Neuronal stem cell (in vitro differentiated cells): ENCODE measurements around the gene CCDC106.

Source experiments
- DNase-seq: peaks from one replicate; pipeline ENCODE4 v3.0.0-alpha.2; 2013; ENCODE audit warnings: low spot score
- H2AFZ ChIP-seq: one replicate; pipeline ENCODE4 v1.6.1; 2013; ENCODE audit warnings: mild to moderate bottlenecking, low read length, inconsistent platforms
- H2AK5ac ChIP-seq: 2 replicates; pipeline ENCODE4 v1.6.1; 2013; ENCODE audit warnings: low read depth, mild to moderate bottlenecking, inconsistent platforms, low read length, moderate library complexity, mixed read lengths
- H2BK120ac ChIP-seq: 2 replicates; pipeline ENCODE4 v1.6.1; 2013; ENCODE audit warnings: low read depth, mild to moderate bottlenecking, inconsistent platforms, low read length, moderate library complexity, mixed read lengths
- H2BK12ac ChIP-seq: one replicate; pipeline ENCODE4 v1.6.1; 2013; ENCODE audit warnings: low read length, inconsistent platforms
- H2BK15ac ChIP-seq: 2 replicates; pipeline ENCODE4 v1.6.1; 2013; ENCODE audit warnings: mild to moderate bottlenecking, low read length, inconsistent platforms, mixed read lengths
- H2BK5ac ChIP-seq: one replicate; pipeline ENCODE4 v1.6.1; 2013; ENCODE audit warnings: inconsistent platforms, mild to moderate bottlenecking, low read length, moderate library complexity
- H3K14ac ChIP-seq: one replicate; pipeline ENCODE4 v1.6.1; 2013; ENCODE audit warnings: low read length, inconsistent platforms
- H3K18ac ChIP-seq: 2 replicates; pipeline ENCODE4 v1.6.1; 2013; ENCODE audit warnings: low read length, inconsistent platforms
- H3K23ac ChIP-seq: 2 replicates; pipeline ENCODE4 v1.6.1; 2013; ENCODE audit warnings: low read depth, mild to moderate bottlenecking, mixed read lengths, low read length, inconsistent platforms; ENCODE audit not compliant: poor library complexity
- H3K27ac ChIP-seq: replicated peaks from 3 replicates; pipeline ENCODE4 v1.5.1; 2013; ENCODE audit warnings: low read length, inconsistent platforms
- H3K27me3 ChIP-seq, 3 experiments: 2 replicates each; pipeline ENCODE4 v1.6.1; 2013; ENCODE audit warnings: low read length in 3 of 3, mild to moderate bottlenecking in 2 of 3, inconsistent platforms in 1 of 3, low read depth in 1 of 3, mixed read lengths in 1 of 3, moderate library complexity in 1 of 3; ENCODE audit not compliant: control insufficient read depth in 3 of 3, insufficient read depth in 3 of 3
- H3K36me3 ChIP-seq, 2 donors: replicated peaks in 1 of 2; 2 replicates each; pipeline ENCODE4 v1.6.1; 2013; ENCODE audit warnings: low read length in 2 of 2; ENCODE audit not compliant: control insufficient read depth in 2 of 2, insufficient read depth in 2 of 2
- H3K4ac ChIP-seq: 2 replicates; pipeline ENCODE4 v1.6.1; 2013; ENCODE audit warnings: inconsistent platforms, mild to moderate bottlenecking, low read length, moderate library complexity
- H3K4me1 ChIP-seq, 2 donors: 1 replicate in 1 of 2; 2 replicates in 1 of 2; pipeline ENCODE4 v1.6.1; 2013; ENCODE audit warnings: low read length in 2 of 2, low read depth in 1 of 2; ENCODE audit not compliant: control insufficient read depth in 2 of 2, insufficient read depth in 1 of 2
- H3K4me2 ChIP-seq: one replicate; pipeline ENCODE4 v1.6.1; 2013; ENCODE audit warnings: mild to moderate bottlenecking, low read length, inconsistent platforms; ENCODE audit not compliant: insufficient read depth, poor library complexity, severe bottlenecking
- H3K4me3 ChIP-seq, 2 donors: 2 replicates each; pipeline ENCODE4 v1.5.1; 2013; ENCODE audit warnings: low read length in 2 of 2, mild to moderate bottlenecking in 2 of 2, inconsistent platforms in 1 of 2, moderate library complexity in 1 of 2
- H3K79me1 ChIP-seq: one replicate; pipeline ENCODE4 v1.6.1; 2013; ENCODE audit warnings: low read depth, mild to moderate bottlenecking, inconsistent platforms, low read length, moderate library complexity
- H3K9ac ChIP-seq: one replicate; pipeline ENCODE4 v1.6.1; 2013; ENCODE audit warnings: mild to moderate bottlenecking, low read depth, low read length, inconsistent platforms; ENCODE audit not compliant: poor library complexity
- H3K9me3 ChIP-seq, 2 donors: replicated peaks in 1 of 2; 2 replicates each; pipeline versions ENCODE3 to v1.6.1; 2013; ENCODE audit warnings: low read length in 2 of 2, mild to moderate bottlenecking in 2 of 2, inconsistent platforms in 1 of 2, low read depth in 1 of 2, mixed read lengths in 1 of 2, moderate library complexity in 1 of 2; ENCODE audit not compliant: control insufficient read depth in 2 of 2, insufficient read depth in 1 of 2
- H4K8ac ChIP-seq: one replicate; pipeline ENCODE4 v1.6.1; 2013; ENCODE audit warnings: low read depth, mild to moderate bottlenecking, inconsistent platforms, low read length, moderate library complexity
- H4K91ac ChIP-seq: one replicate; pipeline ENCODE4 v1.6.1; 2013; ENCODE audit warnings: low read length, low read depth, mild to moderate bottlenecking, inconsistent platforms; ENCODE audit not compliant: poor library complexity
- WGBS, 2 donors: extraction: QIAGEN DNeasy Blood & Tissue Kit; methylation state at CpG; one replicate each; pipeline ENCODE4 v1.1.7; 2013; ENCODE audit warnings: missing lambda C conversion rate in 2 of 2, mixed read lengths in 1 of 2; ENCODE audit not compliant: insufficient read length in 2 of 2, insufficient replicate concordance in 1 of 2; ENCODE audit errors: extremely low coverage in 2 of 2; 5-methylcytosine and 5-hydroxymethylcytosine counted together

CCDC106 gene

DNA sequence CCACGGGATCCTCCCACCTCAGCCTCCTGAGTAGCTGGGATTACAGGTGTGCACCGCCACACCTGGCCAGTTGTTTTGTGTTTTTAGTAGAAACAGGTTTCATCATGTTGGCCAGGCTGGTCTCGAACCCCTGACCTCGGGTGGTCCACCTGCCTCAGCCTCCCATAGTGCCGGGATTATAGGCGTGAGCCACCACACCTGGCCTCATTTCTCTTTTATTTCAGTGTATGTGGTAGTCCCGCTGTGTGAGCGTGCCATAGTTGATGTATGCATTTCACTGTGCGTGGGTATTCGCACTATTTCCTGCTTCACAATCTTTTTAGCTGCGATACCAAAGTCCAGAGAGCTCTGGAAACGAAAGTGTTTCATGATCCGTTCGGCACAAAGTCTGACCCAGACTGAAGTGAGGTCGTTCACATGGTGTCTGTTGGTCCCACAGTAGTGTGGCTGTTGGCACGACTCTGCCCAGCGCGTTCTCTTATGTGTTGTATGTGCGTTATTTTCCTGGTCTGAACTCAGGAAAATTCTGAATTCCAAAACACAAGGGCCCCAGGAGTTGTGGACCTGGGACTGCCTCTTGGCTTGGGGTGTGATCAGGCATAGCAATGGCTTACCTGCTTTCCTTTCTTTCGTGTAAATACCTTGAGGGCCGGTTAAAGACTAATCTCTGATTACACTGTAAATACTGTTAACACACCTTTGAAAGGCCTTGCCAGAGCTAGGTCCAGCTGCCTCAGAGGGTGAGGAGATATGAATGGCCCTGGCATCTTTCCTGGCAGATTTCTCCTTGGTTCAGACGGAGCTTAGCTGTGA, 35.6 kb downstream of the CCDC106 start:
- peaks cover 0 to 2% of the 10 kb centered on the region in 2 donors for H3K9me3 ChIP-seq
- no peak overlapping the region for H2AFZ ChIP-seq
- H4K91ac ChIP-seq, result no peak overlapping the region
- no peak overlapping the region for H2BK5ac ChIP-seq
- no peak overlapping the region for H2BK120ac ChIP-seq
- H3K79me1 ChIP-seq, result peaks cover 38% of the 10 kb centered on the region
- no peak overlapping the region for H2BK15ac ChIP-seq
- no peaks in the 10 kb centered on the region for H3K4me1 ChIP-seq
- H3K27ac ChIP-seq, result no peak overlapping the region
- H3K4ac ChIP-seq, result no peak overlapping the region
- no peak overlapping the region for H3K14ac ChIP-seq
- H3K18ac ChIP-seq, result no peak overlapping the region
- H2AK5ac ChIP-seq, result no peak overlapping the region
- H3K9ac ChIP-seq, result no peak overlapping the region
- H3K23ac ChIP-seq, result no peak overlapping the region
- no peaks in the 10 kb centered on the region for H3K27me3 ChIP-seq
- DNase-seq, result no peak
- no peak overlapping the region for H3K4me2 ChIP-seq
- peaks cover 39 to 92% of the 10 kb centered on the region in 2 donors for H3K36me3 ChIP-seq
- H3K4me3 ChIP-seq, result no peak overlapping the region
- no CpG with 5 or more reads among the region's 22 CpGs for WGBS, 2 donors
- no peak overlapping the region for H2BK12ac ChIP-seq
- H4K8ac ChIP-seq, result no peak overlapping the region

DNA sequence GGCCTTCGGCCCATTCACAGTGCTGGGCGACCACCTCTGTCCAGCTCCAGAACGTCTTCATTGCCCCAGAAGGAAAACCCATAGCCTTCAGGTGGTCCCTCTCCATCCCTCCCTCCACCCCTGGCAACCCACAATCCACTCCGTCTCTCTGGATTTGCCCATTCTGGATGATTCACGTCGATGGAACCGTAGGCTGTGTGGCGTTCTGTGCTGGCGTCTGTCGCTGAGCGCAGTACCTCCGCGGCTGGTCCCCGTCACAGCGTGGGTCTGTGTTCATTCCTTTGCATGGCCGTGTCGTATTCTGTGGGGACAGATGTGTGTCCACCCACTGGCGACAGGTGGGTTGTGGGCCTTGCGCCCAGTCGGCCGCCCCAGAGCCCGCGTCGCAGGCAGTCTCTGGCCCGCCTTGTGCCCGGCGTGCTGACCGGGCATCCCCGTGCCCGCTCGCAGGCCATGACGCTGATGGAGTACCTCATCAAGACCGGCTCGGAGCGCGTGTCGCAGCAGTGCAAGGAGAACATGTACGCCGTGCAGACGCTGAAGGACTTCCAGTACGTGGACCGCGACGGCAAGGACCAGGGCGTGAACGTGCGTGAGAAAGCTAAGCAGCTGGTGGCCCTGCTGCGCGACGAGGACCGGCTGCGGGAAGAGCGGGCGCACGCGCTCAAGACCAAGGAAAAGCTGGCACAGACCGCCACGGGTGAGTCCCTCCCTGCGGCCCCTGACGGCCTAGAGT, 37.1 kb downstream of the CCDC106 start:
- H3K18ac ChIP-seq, result no peak overlapping the region
- H3K79me1 ChIP-seq, result peaks cover 37% of the 10 kb centered on the region
- no CpG with 5 or more reads among the region's 60 CpGs for WGBS, 2 donors
- no peaks in the 10 kb centered on the region for H3K27me3 ChIP-seq
- no peak for DNase-seq
- peaks cover 0 to 2% of the 10 kb centered on the region in 2 donors for H3K9me3 ChIP-seq
- H4K91ac ChIP-seq, result no peak overlapping the region
- H2BK15ac ChIP-seq, result no peak overlapping the region
- no peaks in the 10 kb centered on the region for H3K4me1 ChIP-seq
- H3K36me3 ChIP-seq, result peaks cover 37 to 92% of the 10 kb centered on the region in 2 donors
- no peak overlapping the region for H2BK5ac ChIP-seq
- peak overlapping the region; percentile 73 for H3K23ac ChIP-seq
- H3K14ac ChIP-seq, result no peak overlapping the region
- H2BK12ac ChIP-seq, result no peak overlapping the region
- no peak overlapping the region for H2BK120ac ChIP-seq
- H4K8ac ChIP-seq, result peak overlapping the region; percentile 17
- no peak overlapping the region for H3K4ac ChIP-seq
- H3K9ac ChIP-seq, result peak overlapping the region; percentile 81
- no peak overlapping the region for H3K4me2 ChIP-seq
- H3K27ac ChIP-seq, result no peak overlapping the region
- no peak overlapping the region for H3K4me3 ChIP-seq
- H2AK5ac ChIP-seq, result no peak overlapping the region
- no peak overlapping the region for H2AFZ ChIP-seq

DNA sequence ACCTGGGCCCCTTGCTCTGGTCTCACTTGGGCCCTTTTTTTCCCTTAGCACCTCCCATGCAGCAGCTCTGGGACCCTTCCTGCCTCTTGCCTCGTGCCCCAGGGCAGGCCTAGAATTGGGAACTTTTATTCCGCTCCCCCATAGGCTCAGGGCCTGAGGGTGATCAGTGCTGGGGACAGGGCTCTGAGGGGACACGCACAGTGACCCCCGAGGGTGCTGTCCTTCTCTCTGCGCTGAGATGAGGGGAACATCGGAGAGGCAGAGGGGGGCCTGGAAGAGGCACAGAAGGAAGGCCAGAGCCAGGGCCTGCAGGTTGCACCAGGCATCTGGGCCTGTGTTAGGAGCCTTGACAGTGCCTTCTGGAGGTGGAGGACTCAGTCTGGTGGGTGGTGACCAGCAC, 37.8 kb downstream of the CCDC106 start:
- Histone ChIP-seq H3K79me1 (peaks cover 39% of the 10 kb centered on the region), H2BK120ac (no peak overlapping the region), H3K4me3 (no peak overlapping the region), H3K27ac (no peak overlapping the region), H2AFZ (no peak overlapping the region), H3K36me3 (peaks cover 38 to 92% of the 10 kb centered on the region in 2 donors), H2BK12ac (no peak overlapping the region), H2AK5ac (no peak overlapping the region), H3K14ac (no peak overlapping the region), H2BK15ac (no peak overlapping the region), H3K9ac (no peak overlapping the region), H3K9me3 (peaks cover 0 to 2% of the 10 kb centered on the region in 2 donors), H3K27me3 (no peaks in the 10 kb centered on the region), H2BK5ac (no peak overlapping the region), H3K4me2 (no peak overlapping the region), H3K4me1 (no peaks in the 10 kb centered on the region), H3K18ac (no peak overlapping the region), H4K8ac (no peak overlapping the region), H3K23ac (no peak overlapping the region), H4K91ac (no peak overlapping the region), H3K4ac (no peak overlapping the region)
- no peak for DNase-seq
- WGBS, 2 donors, result no CpG with 5 or more reads among the region's 6 CpGs
